Activated CD8-positive, alpha-beta memory T cell treated with anti-CD3 and anti-CD28 coated beads, Interleukin-2, amount 10 ng/mL, durations not matched to agents 7 days and 5 days (primary cell): ENCODE results near the gene C3orf18. TPM values are rescaled to one million over a fixed set of nuclear protein-coding genes. Genes with fewer than 3 reads are reported as not detected.

Source experiments
- ATAC-seq: fragments of 150-1000 bp; cut with Tn5 transposase; one replicate; pipeline ENCODE4 v1.10.0; 2021; ENCODE audit warnings: moderate library complexity
- CTCF ChIA-PET: fragments of 350-600 bp; sonication (Branson Sonifier 250); formaldehyde crosslinking; loops from one replicate; lab custom pipeline; 2021; ENCODE audit warnings: antibody characterized with exemption; lab: Charles Lee
- DNase-seq: peaks from one replicate; pipeline ENCODE4 v3.0.0-alpha.2; 2020
- H3K27ac Mint-ChIP-seq: one replicate; pipeline ENCODE4 v1.8.0; 2021; ENCODE audit warnings: mild to moderate bottlenecking, mixed read lengths
- H3K27me3 Mint-ChIP-seq: one replicate; pipeline ENCODE4 v1.8.0; 2021; ENCODE audit warnings: mixed read lengths
- H3K36me3 Mint-ChIP-seq: one replicate; pipeline ENCODE4 v1.8.0; 2021; ENCODE audit warnings: mild to moderate bottlenecking, mixed read lengths
- H3K4me1 Mint-ChIP-seq: one replicate; pipeline ENCODE4 v1.8.0; 2021; ENCODE audit warnings: mixed read lengths
- H3K4me3 Mint-ChIP-seq: one replicate; pipeline ENCODE4 v1.8.0; 2021; ENCODE audit warnings: mild to moderate bottlenecking, moderate library complexity, mixed read lengths
- H3K9me3 Mint-ChIP-seq: one replicate; pipeline ENCODE4 v1.8.0; 2022; ENCODE audit warnings: low read depth, mixed read lengths
- total RNA-seq, 2 experiments: library from RNA; stranded (reverse); gene quantifications; one replicate each; pipeline ENCODE4 v1.2.3, GENCODE V29; 2021

Gene C3orf18
- total RNA-seq, 2 experiments from 2014 or later: 15.6 to 17.8 TPM

DNA sequence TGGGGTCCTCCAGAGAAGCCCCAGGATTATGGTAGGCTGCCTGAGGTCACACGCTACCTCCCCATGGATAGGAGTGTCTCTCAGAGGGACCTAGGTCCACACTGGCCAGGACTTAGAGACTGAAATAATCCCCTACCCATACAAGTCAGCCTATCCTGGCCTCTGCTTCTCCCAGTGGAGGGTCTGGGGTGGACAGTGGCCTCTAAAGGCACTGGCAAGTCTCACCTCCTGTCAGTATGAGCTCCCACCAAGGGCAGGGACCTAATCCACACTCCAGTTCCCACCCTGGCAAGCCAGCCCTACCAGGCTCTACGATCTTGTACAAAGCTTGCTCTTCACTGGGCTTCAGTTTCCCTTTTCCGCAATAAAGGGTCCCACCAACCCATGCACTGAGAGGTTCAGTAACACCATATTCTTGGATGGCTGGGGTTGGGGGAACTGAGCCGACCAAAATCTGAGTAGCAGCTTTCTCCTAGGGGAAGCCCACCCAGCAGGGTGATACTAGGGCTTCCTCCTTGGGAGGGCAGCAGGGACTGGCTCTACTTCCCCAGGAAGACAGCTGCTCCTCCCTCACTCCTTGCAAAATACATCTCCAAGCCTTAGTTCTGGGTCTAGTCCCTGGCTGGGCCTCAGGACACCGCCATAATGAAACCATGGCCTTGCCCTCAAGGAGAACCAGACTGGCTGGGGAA lies 41.7 kb upstream of the C3orf18 start:
- ATAC-seq: no peak
- peaks cover 27% of the 10 kb centered on the region for H3K4me1 Mint-ChIP-seq
- no peak for DNase-seq

DNA sequence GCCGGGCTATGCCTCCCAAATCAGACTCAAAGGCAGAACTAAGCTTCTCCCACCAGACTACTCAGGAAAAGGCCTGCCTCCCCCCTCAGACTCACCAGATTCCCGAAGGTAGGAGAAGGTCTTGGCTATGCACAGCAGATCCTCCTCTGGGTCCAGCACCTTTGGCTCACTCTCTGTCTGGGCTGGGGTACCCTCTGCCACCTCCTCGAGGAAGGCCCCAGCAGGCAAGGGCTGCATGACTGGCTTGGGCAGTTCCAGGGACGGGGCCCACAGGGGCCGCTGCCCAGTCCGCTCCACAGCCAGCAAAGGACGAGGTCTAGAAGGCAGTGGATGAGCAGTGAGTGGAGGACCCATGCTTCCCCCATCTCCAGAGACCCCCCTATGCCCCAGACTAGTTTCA lies 40.7 kb upstream of the C3orf18 start:
- no peak for DNase-seq

More for the DNA sequence above, 41.7 kb upstream of the C3orf18 start:
- Mint-ChIP-seq H3K27me3 (no peaks in the 10 kb centered on the region), H3K4me3 (peak overlapping the region; percentile 89), H3K36me3 (peaks cover 94% of the 10 kb centered on the region), H3K27ac (peak overlapping the region; percentile 100), H3K9me3 (no peaks in the 10 kb centered on the region)
- CTCF ChIA-PET: interaction anchor here (1.1 to 25.1 kb wide), 7 partner anchors 8 to 271 kb away, joined by 3 to 859 read pairs (median 29); partner anchors contain the start of genes C3orf18, HEMK1 and RASSF1

DNA sequence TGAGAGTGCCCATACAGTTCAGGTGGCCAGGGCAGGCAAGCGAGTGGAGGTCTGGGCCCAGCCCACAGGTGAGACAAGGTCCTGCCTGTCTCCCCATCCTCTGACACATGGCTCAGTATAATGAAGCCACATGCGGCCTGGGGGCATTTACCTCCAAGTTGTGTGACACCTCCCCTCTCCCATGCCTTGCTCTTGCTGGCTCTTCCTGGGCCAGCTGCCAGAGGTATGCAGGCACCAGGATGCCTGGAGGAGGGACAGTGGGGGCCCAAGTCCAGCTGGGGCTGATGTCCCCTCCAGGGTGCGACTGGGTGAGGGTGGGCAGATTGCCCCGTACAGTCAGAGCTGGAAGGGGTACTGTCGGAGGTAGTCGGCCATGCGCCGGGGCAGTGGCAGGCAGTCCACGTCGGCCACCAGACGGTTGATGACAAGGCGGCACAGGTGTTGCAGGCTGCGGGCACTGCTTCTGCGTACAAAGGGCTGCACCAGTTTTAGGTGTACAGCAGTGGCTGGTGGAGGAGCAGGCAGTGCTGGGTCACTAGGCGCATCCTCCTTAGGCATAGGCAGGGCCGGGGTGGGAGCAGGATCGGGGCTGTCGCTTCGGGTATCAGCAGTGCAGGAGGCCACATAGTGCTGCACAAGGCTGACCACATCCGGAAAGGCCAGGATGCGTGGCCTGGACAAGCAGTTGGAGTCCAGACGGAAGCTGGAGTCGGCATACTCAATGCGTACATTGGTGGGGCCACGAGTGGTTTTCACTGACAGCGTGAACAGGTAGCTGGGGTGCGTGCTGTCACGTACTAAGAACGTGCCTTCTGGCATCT lies 39.9 kb upstream of the C3orf18 start:
- peak overlapping the region; percentile 89 for H3K4me3 Mint-ChIP-seq
- CTCF ChIA-PET: interaction anchor here (0.8 to 25.1 kb wide), 7 partner anchors 7 to 270 kb away, joined by 3 to 859 read pairs (median 143); partner anchors contain the start of genes C3orf18, CISH, HEMK1 and MAPKAPK3
- peaks cover 38% of the 10 kb centered on the region for H3K4me1 Mint-ChIP-seq
- H3K27me3 Mint-ChIP-seq: no peaks in the 10 kb centered on the region
- ATAC-seq (no peak), DNase-seq (peak; percentile 86)
- H3K9me3 Mint-ChIP-seq: no peaks in the 10 kb centered on the region
- peak overlapping the region; percentile 100 for H3K27ac Mint-ChIP-seq
- H3K36me3 Mint-ChIP-seq: peaks cover 91% of the 10 kb centered on the region

More for the DNA sequence above, 40.7 kb upstream of the C3orf18 start:
- Mint-ChIP-seq H3K27me3 (no peaks in the 10 kb centered on the region), H3K4me3 (peak overlapping the region; percentile 89), H3K4me1 (peaks cover 30% of the 10 kb centered on the region), H3K27ac (peak overlapping the region; percentile 100), H3K36me3 (peaks cover 94% of the 10 kb centered on the region), H3K9me3 (no peaks in the 10 kb centered on the region)
- ATAC-seq: no peak
- CTCF ChIA-PET: interaction anchor here (0.8 to 25.1 kb wide), 5 partner anchors 8 to 270 kb away, joined by 3 to 859 read pairs (median 29); partner anchors contain the start of genes C3orf18, HEMK1 and MAPKAPK3

DNA sequence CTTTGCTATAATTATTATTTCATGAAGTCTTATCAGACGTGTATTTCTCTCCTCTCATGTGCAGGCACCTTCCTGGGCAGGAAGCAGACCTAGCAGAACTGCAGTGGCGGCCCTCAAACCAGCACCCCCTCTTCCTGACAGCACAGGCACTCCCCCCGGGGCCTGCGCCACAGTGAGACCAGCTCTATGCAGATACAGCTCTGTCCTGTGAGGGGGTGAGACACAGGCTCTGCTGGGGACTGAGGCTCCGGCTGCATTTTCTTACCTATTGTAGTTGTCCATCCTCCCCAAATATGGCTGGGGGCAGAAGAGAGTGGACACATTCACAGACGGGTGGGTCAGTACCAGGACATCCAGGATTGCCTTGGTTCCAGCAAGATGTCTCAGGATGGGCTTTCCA lies 39.0 kb upstream of the C3orf18 start:
- no peak for ATAC-seq

DNA sequence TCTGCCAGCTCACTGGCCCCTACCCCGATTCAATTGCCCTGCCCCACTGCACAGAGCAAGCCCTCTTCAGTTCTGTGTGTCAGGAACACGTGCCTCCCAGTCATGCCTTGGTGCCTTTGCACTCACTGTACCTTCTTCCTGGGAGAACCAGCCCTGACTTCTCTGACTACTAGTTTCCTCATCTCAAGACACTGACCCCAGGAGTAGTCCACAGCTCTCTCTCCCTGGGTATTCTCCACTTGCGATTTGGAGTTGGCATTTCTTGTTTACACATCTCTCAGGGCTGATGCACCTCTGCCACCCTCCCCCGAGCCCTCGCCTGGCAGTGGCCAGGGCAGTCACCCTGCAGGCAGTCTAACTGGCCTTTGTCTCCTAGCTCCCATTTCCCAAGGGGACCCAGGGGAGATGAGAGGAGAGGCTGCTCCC lies 38.4 kb upstream of the C3orf18 start:
- H3K27me3 Mint-ChIP-seq: no peaks in the 10 kb centered on the region
- ATAC-seq (no peak), DNase-seq (no peak)
- H3K4me3 Mint-ChIP-seq: peak overlapping the region; percentile 89
- peak overlapping the region; percentile 100 for H3K27ac Mint-ChIP-seq
- no peaks in the 10 kb centered on the region for H3K9me3 Mint-ChIP-seq
- peaks cover 79% of the 10 kb centered on the region for H3K36me3 Mint-ChIP-seq
- CTCF ChIA-PET: interaction anchor here (0.6 to 25.1 kb wide), 5 partner anchors 9 to 268 kb away, joined by 3 to 859 read pairs (median 143); partner anchors contain the start of genes C3orf18, CISH, HEMK1 and MAPKAPK3
- peaks cover 54% of the 10 kb centered on the region for H3K4me1 Mint-ChIP-seq

More for the DNA sequence above, 39.0 kb upstream of the C3orf18 start:
- Mint-ChIP-seq H3K4me1 (peaks cover 47% of the 10 kb centered on the region), H3K27me3 (no peaks in the 10 kb centered on the region), H3K4me3 (peak overlapping the region; percentile 89), H3K27ac (peak overlapping the region; percentile 100), H3K36me3 (peaks cover 85% of the 10 kb centered on the region), H3K9me3 (no peaks in the 10 kb centered on the region)
- peak; percentile 80 for DNase-seq
- CTCF ChIA-PET: interaction anchor here (0.6 to 25.1 kb wide), 5 partner anchors 8 to 269 kb away, joined by 3 to 859 read pairs (median 143); partner anchors contain the start of genes C3orf18, CISH, HEMK1 and MAPKAPK3

DNA sequence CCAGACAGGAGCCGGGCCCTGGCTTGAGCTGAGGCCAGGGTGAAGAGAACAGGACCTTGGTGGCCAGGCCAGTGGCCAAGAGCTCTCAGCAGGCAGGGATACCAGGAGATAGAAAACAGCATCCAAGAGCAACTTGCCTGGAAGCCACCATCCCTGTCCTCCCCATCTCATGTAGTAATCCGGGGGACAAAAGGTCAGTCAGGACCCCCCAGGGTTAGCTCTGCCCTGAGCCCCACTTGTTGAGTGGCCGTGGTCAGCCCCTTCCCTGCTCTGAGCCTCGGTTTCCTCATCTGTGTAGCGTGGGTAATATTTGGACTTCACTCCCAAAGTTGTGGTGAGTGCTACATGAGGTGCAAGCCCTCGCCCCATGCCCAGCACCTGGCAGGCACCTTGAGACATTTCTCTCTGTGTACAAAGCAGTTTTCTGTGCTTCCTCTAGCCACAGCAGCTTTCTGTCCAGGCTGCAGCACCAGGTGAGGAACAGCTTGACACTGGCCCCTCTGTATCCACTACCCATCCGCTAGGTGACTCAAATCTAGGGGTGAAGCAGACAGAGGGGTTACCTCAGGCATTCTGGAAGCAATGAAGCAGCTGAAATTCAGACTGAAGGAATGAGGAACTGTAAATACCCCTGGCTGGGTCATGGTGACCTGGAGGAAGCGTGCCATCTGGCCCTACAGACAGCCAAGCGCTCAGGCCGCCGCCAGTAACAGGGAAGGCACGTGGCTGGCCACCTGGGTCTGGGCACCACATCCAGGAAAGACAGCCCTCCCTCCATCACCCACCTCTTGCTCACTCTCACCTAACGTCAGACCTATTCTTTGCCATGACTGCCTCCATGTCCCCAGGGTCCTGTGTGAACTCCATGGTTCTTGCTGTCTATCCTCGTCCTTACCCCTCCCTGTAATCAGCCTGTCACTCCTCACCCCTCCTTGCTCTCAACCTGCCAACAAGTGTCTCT lies 37.4 kb upstream of the C3orf18 start:
- H3K27ac Mint-ChIP-seq: peak overlapping the region; percentile 100
- H3K36me3 Mint-ChIP-seq: peaks cover 73% of the 10 kb centered on the region
- H3K27me3 Mint-ChIP-seq: no peaks in the 10 kb centered on the region
- H3K9me3 Mint-ChIP-seq: no peaks in the 10 kb centered on the region
- H3K4me1 Mint-ChIP-seq: peaks cover 64% of the 10 kb centered on the region
- DNase-seq: no peak
- ATAC-seq: no peak
- H3K4me3 Mint-ChIP-seq: peak overlapping the region; percentile 89
- CTCF ChIA-PET: interaction anchor here (9.4 to 25.1 kb wide), 3 partner anchors 10 to 32 kb away, joined by 143 to 859 read pairs (median 164); partner anchors contain the start of genes C3orf18, CISH, HEMK1 and MAPKAPK3

DNA sequence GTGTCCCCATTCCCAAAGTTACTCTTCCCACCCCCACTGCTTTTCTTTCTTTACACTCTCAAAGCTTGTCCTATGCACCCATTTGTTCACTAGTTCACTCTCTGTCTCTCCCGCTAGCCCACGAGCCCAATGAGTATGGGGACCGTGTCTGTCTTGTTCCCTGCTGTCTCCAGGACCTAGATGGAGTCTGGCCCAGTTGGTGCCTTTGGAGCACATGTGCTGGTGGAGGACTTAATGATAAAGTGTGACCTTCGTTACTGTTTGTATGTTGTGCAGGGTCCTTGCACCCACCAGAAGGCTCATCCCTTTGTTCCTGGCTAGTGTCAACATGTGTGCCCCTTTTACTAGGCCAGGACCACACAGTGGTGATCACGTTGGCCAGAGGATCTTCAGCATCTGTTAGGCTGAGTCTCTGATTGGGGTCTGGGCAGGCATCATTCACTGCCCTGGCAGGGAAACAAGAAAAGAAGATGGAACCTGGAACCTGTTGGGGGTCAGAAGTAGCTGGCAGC lies 36.6 kb upstream of the C3orf18 start:
- ATAC-seq: no peak
- Mint-ChIP-seq H3K4me1 (peaks cover 71% of the 10 kb centered on the region), H3K4me3 (peak overlapping the region; percentile 89), H3K27ac (peak overlapping the region; percentile 100), H3K9me3 (no peaks in the 10 kb centered on the region), H3K27me3 (no peaks in the 10 kb centered on the region), H3K36me3 (peaks cover 66% of the 10 kb centered on the region)
- no peak for DNase-seq
- CTCF ChIA-PET: interaction anchor here (9.4 to 25.1 kb wide), 3 partner anchors 11 to 31 kb away, joined by 143 to 859 read pairs (median 164); partner anchors contain the start of genes C3orf18, CISH, HEMK1 and MAPKAPK3

DNA sequence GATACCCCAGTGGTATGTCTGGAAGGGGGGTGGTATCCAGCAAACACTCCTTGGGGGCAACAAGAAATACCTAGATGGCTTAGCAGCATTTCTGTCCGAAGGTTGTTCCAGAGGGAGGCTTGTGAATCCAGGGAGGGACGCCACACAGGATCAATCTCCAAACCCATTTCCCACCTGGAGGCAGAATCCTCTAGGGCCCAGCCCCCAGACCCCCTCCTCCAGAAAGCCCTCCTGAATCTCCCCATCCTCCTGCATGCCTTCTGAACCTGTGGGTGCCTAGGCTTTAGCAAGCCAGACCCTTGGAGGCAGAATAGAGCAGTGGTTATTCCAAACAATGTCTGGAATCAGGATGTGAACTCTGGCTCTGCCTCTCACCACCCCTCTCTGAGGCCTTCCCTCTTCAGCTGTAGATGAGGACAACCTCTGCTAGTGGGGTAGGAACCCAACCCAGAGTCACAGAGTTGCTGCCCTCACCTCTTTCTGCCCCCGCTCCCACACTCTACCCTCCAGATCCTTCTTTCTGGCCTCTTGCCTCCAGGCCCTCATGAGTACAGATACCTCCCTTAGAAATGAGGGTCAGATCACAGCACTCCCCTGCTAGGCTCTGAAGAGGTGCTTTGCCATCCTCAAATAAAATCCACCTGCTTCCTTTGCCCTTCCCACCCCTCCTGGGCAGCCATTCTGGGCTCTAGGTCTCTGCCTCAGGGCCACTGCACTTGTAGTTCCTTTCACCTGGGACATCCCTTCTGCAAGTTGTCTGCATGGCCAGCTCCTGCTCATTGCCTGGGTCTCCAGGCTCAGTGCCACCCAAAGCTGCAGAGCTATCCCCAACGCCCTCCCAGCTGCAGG lies 35.9 kb upstream of the C3orf18 start:
- peak overlapping the region; percentile 100 for H3K27ac Mint-ChIP-seq
- ATAC-seq (no peak), DNase-seq (no peak)
- CTCF ChIA-PET: interaction anchor here (1.3 to 25.1 kb wide), 4 partner anchors 11 to 61 kb away, joined by 4 to 859 read pairs (median 154); partner anchors contain the start of genes C3orf18, CISH, HEMK1 and MAPKAPK3
- H3K9me3 Mint-ChIP-seq: no peaks in the 10 kb centered on the region
- H3K27me3 Mint-ChIP-seq: no peaks in the 10 kb centered on the region
- H3K4me3 Mint-ChIP-seq: peak overlapping the region; percentile 89
- H3K36me3 Mint-ChIP-seq: peaks cover 60% of the 10 kb centered on the region
- H3K4me1 Mint-ChIP-seq: peaks cover 78% of the 10 kb centered on the region

DNA sequence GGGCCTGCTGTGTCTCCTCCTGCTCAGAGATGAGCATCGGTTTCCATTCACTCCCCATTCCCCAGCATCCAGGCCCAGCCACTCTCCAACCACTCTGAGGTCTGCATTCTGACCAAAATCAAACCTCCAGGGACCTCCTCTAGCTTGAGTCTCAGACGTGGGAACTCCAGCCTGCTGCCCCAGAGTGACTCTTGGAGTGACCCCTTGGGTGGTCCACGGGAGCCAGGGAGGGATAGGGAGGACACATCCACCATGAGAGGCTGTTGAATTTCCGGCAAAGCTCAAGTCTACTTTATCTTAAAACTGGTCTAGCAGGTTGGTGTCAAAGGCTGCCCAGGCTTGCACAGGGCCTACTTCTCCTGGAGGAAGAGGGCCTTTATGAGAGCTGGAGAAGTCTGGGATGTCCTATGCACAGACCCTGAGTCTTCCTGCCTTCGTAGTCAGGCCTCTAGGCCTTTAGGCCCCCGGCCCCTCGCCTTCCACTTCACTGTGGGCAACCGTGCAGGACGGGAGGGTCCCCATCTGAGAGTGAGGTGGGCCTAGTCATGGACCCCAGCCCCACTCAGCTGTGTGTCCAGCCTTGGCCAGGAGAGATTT lies 35.1 kb upstream of the C3orf18 start:
- H3K4me1 Mint-ChIP-seq: peaks cover 85% of the 10 kb centered on the region
- ATAC-seq (peak; percentile 6), DNase-seq (peak; percentile 61)
- CTCF ChIA-PET: interaction anchor here (1.3 to 25.1 kb wide), 4 partner anchors 12 to 60 kb away, joined by 4 to 859 read pairs (median 154); partner anchors contain the start of genes C3orf18, CISH, HEMK1 and MAPKAPK3
- H3K9me3 Mint-ChIP-seq: no peaks in the 10 kb centered on the region
- peak overlapping the region; percentile 61 for H3K4me3 Mint-ChIP-seq
- H3K27ac Mint-ChIP-seq: peak overlapping the region; percentile 100
- peaks cover 57% of the 10 kb centered on the region for H3K36me3 Mint-ChIP-seq
- H3K27me3 Mint-ChIP-seq: no peaks in the 10 kb centered on the region

DNA sequence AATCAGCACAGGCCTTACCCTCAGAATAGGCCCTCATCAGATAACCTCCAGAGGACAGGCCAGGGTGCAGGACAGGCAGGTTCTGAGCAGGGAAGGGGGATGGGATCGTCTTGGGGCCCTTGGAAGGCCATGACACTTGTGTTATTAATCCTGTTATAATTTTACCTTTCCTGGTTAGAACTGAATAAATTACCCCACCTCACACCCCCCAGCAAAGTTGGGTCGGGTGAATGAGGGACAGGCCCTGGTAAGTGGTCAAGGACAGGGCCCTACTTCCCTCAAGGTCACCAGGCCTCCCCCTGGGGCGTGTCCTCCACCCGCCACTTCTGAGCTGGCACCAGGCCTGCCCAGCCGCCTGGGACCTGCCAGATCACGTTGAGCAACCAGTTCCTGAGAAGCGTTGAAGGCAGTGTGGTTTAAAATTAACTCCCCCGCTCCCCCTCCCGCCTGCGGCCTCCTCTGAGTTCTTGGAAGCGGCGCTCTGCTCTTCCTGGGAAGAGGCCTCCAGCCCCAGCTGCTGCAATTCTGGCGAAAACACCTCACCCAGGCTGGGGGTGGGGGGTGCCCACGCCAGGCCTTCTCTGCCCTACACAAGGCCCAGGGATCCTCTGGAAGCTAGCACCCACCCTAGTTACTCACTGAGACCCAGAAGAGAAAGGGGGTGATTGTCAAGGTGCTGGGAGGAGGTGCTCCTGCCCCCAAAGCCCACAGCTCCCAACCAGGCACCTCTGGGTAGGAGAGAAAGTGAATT lies 33.5 kb upstream of the C3orf18 start:
- H3K27me3 Mint-ChIP-seq: no peaks in the 10 kb centered on the region
- DNase-seq: peak; percentile 95
- H3K4me1 Mint-ChIP-seq: peaks cover 85% of the 10 kb centered on the region
- peak; percentile 65 for ATAC-seq
- peak overlapping the region; percentile 100 for H3K27ac Mint-ChIP-seq
- H3K9me3 Mint-ChIP-seq: no peaks in the 10 kb centered on the region
- peak overlapping the region; percentile 61 for H3K4me3 Mint-ChIP-seq
- CTCF ChIA-PET: interaction anchor here (0.8 to 25.1 kb wide), 6 partner anchors 11 to 788 kb away, joined by 3 to 859 read pairs (median 74); partner anchors contain the start of genes C3orf18, CISH, HEMK1 and MAPKAPK3
- peaks cover 41% of the 10 kb centered on the region for H3K36me3 Mint-ChIP-seq
